HG03460 (cell line): ENCODE results near the gene C11orf21.

ENCODE experiments used
- ATAC-seq: cut with Tn5 transposase; IDR thresholded peaks from one replicate; pipeline ENCODE4 v1.9.1; 2021; ENCODE audit not compliant: unreplicated experiment

The C11orf21 gene

GRCh38 chr11:2273311-2273710 is 28.4 kb downstream of the C11orf21 start:
- no peak for ATAC-seq

GRCh38 chr11:2272946-2273280 is 28.8 kb downstream of the C11orf21 start:
- no peak for ATAC-seq

GRCh38 chr11:2272228-2272945 is 29.3 kb downstream of the C11orf21 start:
- ATAC-seq: no peak

GRCh38 chr11:2271327-2272227 is 30.1 kb downstream of the C11orf21 start:
- no peak for ATAC-seq

GRCh38 chr11:2271077-2271326 is 30.7 kb downstream of the C11orf21 start:
- ATAC-seq: no peak

GRCh38 chr11:2270322-2271076 is 31.2 kb downstream of the C11orf21 start, which contains the start of gene ASCL2:
ASCL2 (minus strand) TSS chr11:2270588; CDS start chr11:2270332, 256 bp downstream.
- ATAC-seq: no peak

- ATAC-seq: no peak
Observed at GRCh38 chr11:2269601-2270321, 32.0 kb downstream of the C11orf21 start.

- ATAC-seq: no peak
Observed at GRCh38 chr11:2268729-2269600, 32.8 kb downstream of the C11orf21 start.

- no peak for ATAC-seq
Observed at GRCh38 chr11:2267851-2268728, 33.6 kb downstream of the C11orf21 start.

- ATAC-seq: no peak
Observed at GRCh38 chr11:2267306-2267850, 34.3 kb downstream of the C11orf21 start.

- no peak for ATAC-seq
Observed at GRCh38 chr11:2266586-2267305, 35.0 kb downstream of the C11orf21 start.

GRCh38 chr11:2265854-2266585 is 35.7 kb downstream of the C11orf21 start:
- ATAC-seq: no peak

- ATAC-seq: no peak
Observed at GRCh38 chr11:2265396-2265795, 36.3 kb downstream of the C11orf21 start.

- ATAC-seq: no peak
Observed at GRCh38 chr11:2264366-2265053, 37.2 kb downstream of the C11orf21 start.

GRCh38 chr11:2263724-2264360 is 37.9 kb downstream of the C11orf21 start:
- no peak for ATAC-seq

- no peak for ATAC-seq
Observed at GRCh38 chr11:2263071-2263565, 38.6 kb downstream of the C11orf21 start.
